GM18873 (cell line): Measurements from ENCODE around the gene MSGN1.
A peak's percentile ranks its signal among the peaks of the same experiment; 100 is the strongest.

ENCODE experiments used
- ATAC-seq: cut with Tn5 transposase; IDR thresholded peaks from one replicate; pipeline ENCODE4 v1.9.1; 2021; ENCODE audit warnings: mild to moderate bottlenecking, moderate library complexity, moderate number of reproducible peaks; ENCODE audit not compliant: unreplicated experiment, low FRiP score

Gene MSGN1

DNA sequence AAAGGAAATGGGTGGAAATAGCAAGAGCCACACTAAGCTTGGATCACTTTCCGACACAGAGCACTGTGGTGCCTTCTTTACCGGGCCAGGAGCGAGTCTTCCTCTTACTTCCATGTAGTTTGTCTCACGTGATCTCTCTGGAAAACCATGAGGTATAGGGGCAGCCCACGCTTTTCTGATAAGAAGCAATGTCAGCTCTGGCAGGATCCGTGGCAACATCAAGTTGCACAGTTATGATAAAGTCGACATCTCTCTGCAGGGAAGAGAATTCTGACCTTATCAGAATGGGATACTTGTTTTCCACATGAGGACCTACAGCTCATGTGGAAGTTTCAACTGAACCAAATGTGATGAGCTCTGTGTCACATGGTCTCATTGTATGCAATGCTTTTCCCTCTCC lies 29.5 kb downstream of the MSGN1 start:
- ATAC-seq = no peak

DNA sequence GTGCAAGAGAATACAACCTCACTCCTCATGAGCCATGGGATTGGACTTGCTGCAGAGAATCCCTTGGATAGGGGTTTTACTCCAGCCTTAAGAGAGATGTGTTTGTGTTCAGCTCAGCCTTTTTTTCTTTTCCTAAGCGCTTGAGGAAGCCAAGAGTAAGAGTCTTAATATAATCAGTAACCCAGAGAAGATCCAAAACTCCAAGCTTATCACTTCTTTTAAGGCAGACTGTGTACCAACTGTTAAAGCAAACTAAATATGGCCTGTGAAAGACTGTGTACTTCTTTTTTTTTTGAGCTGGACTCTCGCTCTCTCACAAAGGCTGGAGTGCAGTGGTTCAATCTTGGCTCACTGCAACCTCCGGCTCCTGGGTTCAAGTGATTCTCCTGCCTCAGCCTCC lies 30.4 kb downstream of the MSGN1 start:
- ATAC-seq = no peak

DNA sequence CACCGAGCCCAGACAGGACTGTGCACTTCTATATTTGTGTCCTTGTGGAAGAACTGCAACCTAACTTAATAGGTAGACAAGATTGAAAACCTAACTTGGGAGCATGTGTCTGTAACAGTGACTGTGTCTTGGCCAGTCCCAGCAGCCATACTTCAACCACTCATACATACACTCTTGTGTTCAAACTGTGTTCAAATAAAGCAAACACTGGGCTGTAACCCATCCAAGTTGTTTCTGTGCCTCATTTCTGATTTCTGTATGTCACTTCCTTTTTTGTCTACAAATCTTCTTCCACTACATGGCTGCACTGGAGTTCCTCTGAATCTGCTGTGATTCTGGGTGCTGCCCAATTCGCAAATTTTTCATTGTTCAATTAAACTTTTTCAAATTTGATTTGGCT lies 31.0 kb downstream of the MSGN1 start:
- no peak for ATAC-seq

DNA sequence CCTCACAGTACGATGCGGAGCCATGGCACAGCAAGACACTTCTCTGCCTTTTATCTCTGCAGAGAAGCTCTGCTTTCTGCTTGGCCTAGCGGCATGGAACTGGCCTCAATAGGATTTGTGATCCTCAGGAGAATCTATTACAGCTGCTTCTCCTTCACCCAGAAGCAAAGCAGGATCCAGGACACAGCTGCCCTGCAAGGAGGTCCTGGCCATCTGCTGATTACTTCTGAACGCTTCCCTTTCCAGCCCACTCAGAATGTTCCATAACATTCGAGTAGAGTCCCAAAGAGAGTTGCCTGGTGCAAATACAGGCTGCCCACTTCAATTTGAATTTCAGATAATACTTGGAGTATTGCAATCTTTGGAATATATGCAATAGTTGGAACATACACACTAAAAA lies 33.0 kb downstream of the MSGN1 start:
- ATAC-seq = no peak

DNA sequence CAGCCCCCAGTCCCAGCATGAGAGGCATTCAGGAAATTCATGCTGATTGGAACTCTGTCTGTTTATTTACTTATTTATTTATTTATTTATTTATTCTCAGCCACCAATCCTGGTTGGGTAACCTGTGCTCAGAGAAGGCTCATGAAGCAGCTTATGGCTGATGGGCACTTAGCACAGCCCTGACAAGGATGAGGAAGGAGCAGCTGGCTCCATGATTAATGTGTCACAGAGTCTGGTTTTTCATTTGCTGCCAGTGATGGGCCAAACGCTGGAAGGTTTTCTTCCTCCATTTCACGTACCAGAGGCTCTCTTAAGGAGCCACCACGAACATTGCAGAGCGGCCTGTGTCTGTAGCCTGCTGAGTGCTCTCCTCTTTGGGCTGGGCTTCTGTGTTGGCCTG lies 33.9 kb downstream of the MSGN1 start:
- no peak for ATAC-seq

DNA sequence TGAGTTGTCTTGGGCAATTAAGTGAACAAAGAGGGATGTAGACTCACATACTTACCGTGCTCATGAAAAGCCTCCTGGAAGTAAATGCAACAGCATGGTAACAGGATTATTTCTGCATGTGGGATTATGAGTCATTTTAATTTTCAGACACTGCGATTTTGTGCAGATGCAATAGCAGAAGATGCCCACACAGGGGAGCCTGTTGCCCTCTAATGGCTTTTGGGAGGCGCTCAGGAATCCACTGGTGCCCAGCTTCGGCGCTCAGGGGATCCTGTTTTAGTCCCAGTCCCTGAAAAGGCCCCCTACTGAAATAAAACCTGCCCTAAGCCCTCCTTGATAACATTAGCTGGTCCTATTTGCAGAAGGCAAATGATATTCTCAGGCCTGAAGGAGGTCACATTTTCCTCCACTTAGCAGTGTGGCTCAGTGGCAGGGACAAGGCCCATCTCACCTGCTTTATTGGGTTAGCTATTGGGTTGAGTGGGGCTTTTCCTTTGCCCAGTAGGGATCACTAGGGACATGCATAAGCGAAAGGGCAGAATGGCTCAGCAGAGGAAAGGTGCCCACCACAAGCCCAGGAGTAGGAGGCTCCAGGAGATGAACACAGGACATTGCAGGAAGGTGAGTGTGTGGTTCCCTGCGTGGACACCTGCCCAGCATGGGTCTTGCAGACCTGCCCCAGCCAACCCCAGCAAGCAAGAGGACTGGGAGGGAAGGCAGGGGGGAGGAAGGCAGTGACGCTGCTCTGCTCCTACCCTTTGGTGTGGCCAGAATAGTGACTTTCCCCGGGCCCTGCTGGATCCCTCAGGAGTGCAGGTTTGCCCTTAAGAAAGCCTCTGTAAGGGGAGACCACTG lies 35.7 kb downstream of the MSGN1 start:
- peak; percentile 67 for ATAC-seq

DNA sequence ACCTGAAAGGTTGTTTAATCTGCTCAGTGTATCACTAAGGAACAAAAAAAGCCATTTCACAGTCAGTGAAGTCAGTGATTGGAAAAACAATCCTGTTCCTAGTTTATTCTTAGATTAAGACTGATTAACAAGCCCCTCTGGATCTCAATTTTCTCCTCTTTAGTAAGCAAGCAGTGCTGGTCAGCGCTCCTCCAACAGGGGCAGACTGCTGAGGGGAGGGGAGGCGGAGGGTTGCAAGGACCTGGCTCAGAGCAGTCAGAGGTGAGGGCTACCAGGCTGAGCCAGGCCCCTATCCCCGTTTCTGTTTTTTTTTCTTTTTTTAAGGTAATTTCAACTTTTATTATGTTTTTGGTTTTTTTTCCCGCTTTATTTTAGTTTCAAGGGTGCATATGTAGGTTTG lies 37.5 kb downstream of the MSGN1 start:
- no peak for ATAC-seq

DNA sequence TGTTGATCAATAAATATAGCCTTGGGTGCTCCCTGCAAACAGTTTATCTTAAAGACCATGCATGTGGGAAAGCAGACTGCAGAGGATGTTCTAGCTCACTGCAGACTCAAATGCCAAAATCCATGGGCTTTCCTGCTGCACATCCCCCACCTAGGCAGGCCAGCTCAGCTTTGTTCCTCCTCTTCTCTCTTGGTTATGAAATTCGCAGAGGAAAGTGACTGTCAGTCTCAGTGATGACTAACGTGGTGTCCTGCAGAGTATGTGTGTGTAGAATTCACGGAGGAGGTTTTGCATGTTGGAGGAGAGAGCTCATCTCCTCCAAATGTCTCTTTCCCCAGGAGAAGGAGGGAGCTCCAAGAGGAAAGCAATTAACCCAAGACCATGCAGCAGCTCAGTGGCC lies 40.8 kb downstream of the MSGN1 start:
- no peak for ATAC-seq

DNA sequence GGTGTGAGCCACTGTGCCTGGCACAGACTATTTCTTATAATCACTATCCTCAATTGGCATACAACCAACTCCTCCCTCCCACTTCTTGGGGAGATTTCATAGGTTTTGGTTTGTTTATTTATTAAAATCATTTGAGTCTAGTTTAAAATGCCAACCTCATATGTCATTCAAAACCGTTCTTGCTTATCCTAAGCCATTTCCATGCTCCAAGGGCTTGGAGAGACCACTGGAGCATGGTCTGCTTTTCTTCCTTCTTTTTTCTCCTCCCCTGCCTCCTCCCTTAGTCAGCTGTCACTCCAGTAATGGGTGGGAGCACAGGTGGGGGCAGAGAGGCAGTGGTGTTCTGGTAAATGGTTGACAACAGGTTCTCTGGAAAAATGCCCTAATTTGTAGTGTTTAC lies 41.8 kb downstream of the MSGN1 start:
- ATAC-seq = no peak

DNA sequence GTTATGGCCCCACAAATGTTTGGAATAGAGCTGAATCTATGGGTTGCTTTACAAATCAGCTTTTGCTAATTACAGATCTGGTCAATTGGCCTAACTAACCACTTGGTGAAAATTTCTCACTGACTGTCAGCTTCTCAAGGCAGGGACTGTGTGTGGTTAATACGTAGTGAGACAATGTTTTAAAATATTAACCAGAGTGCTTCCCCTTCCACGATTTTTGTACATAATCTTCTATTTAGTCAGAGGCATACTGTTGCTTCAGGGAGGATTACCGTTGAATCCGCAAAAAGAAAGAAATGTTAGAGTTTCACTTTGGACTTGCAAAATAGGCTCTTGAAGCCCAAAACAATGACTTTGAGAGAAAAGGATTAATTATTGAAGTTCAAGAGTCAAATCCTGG lies 47.3 kb downstream of the MSGN1 start:
- no peak for ATAC-seq

DNA sequence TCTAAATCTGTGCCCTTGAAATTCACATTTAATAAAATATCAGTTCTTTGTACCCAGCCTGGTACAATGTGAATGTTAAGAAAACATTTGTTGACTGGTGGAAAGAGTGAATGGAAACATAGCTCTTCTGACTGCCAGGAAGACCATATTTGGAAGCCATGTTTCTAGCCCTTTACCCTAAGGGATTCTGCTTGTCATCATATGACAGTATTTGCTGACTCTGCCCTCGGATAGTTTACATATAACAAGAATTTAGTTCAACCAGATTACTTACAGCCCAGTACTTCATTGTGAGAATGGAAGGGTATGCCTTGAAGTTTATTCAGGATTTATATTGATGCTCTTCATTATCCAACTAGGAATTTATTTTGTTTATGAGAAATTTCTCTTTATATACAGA lies 48.4 kb downstream of the MSGN1 start:
- ATAC-seq = no peak

DNA sequence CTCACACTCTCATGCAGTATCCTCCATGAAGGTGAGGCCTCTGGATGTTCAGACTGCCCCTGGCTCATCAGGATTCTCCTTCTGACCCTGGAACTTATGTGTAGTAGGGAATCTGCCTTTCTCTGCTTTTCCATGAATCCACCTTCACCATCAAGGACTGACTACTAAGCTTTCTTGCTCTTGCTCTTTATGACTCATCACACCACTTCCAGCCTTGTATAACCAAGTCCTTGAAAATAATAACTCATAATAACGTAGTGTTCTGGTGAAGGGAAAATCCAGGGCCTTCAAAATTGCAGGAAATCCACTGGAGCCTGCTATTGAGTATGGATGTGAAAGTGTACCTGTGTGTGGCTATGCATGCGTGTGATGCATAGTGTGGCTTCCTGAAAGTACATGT lies 50.9 kb downstream of the MSGN1 start:
- ATAC-seq = no peak
